HCT116 (cell line): ENCODE measurements around the gene TRIM9. TPM values are rescaled to one million over a fixed set of nuclear protein-coding genes. Genes with fewer than 3 reads are reported as not detected.

Experiments used
- ATAC-seq: fragments of 200-7000 bp; cut with Tn5 transposase; 2 replicates; pipeline ENCODE4 v1.9.1; 2020; ENCODE audit warnings: mild to moderate bottlenecking, moderate library complexity
- BruUV-seq: library from RNA; stranded (reverse); fragments of 400-500 nt; replicated peaks from 2 replicates; lab custom pipeline; 2021; lab: Mats Ljungman, UMichigan
- CTCF ChIA-PET: fragments of 300-600 bp; sonication (Branson Sonifier 250); formaldehyde crosslinking; loops from one replicate; lab custom pipeline; 2021; ENCODE audit warnings: antibody characterized with exemption; lab: Charles Lee
- POLR2A ChIA-PET: fragments of 300-600, 350-600 bp; sonication (Branson Sonifier 250); formaldehyde crosslinking; loops from one replicate; lab custom pipeline; 2021; ENCODE audit warnings: antibody characterized with exemption; lab: Charles Lee
- RAD21 ChIA-PET, 2 experiments: fragments of 300-600 bp; sonication (Branson Sonifier 250); formaldehyde crosslinking; loops; one replicate each; lab custom pipeline; 2023; ENCODE audit warnings: low total read pairs in 2 of 2; ENCODE audit not compliant: uncharacterized antibody in 2 of 2, unreplicated experiment in 2 of 2, low non-redundant PET in 1 of 2; lab: Charles Lee
- DNase-seq: peaks from one replicate; pipeline ENCODE4 v3.0.0-alpha.2; 2010; ENCODE audit warnings: low read depth, low spot score
- H2AFZ ChIP-seq: fragments of 200-600 bp; shearing (Covaris generic), sonication (generic); 2 replicates; pipeline ENCODE4 v1.6.1; 2017; ENCODE audit warnings: low read depth, mixed run types, mixed read lengths, antibody characterized with exemption, low read length; ENCODE audit not compliant: poor library complexity, severe bottlenecking
- H3K27ac ChIP-seq: 2 replicates; pipeline ENCODE4 v1.5.1; 2012; ENCODE audit warnings: low read depth, low read length
- H3K27me3 ChIP-seq: fragments of 200-600 bp; sonication (generic); 2 replicates; pipeline ENCODE4 v1.6.1; 2016; ENCODE audit warnings: mixed run types, low read length, mixed read lengths; ENCODE audit not compliant: insufficient read depth
- H3K36me3 ChIP-seq, 2 experiments: fragments of 200-500 bp in 1 of 2; fragments of 200-600 bp in 1 of 2; sonication (Bioruptor generic) in 1 of 2; sonication (generic) in 1 of 2; 2 replicates each; pipeline versions ENCODE4 v1.5.1 to v1.6.1; 2014 to 2016; ENCODE audit warnings: low read length in 2 of 2, inconsistent platforms in 1 of 2, mixed read lengths in 1 of 2, mixed run types in 1 of 2; ENCODE audit not compliant: insufficient read depth in 2 of 2, control insufficient read depth in 1 of 2
- H3K4me1 ChIP-seq, 2 experiments: fragments of 200-600 bp in 1 of 2; sonication (generic) in 1 of 2; 2 replicates each; pipeline versions ENCODE4 v1.5.1 to v1.6.1; 2012 to 2017; ENCODE audit warnings: low read length in 2 of 2, inconsistent platforms in 1 of 2, mild to moderate bottlenecking in 1 of 2, mixed read lengths in 1 of 2, mixed run types in 1 of 2, moderate library complexity in 1 of 2; ENCODE audit not compliant: insufficient read depth in 2 of 2, control insufficient read depth in 1 of 2
- H3K4me2 ChIP-seq: fragments of 200-600 bp; sonication (generic); 2 replicates; pipeline ENCODE4 v1.6.1; 2017; ENCODE audit warnings: mixed run types, low read length, mixed read lengths
- H3K4me3 ChIP-seq, 2 experiments: fragments of 200-600 bp in 1 of 2; sonication (generic) in 1 of 2; replicated peaks in 1 of 2; 2 replicates each; pipeline ENCODE4 v1.5.1; 2011 to 2016; ENCODE audit warnings: low read length in 2 of 2, control low read depth in 1 of 2, low read depth in 1 of 2, mild to moderate bottlenecking in 1 of 2, mixed read lengths in 1 of 2, mixed run types in 1 of 2
- H3K79me2 ChIP-seq: fragments of 200-600 bp; sonication (generic); 2 replicates; pipeline ENCODE4 v1.6.1; 2017; ENCODE audit warnings: mild to moderate bottlenecking, mixed run types, low read length, moderate library complexity, mixed read lengths; ENCODE audit not compliant: insufficient read depth
- H3K9ac ChIP-seq: fragments of 200-600 bp; sonication (generic); 2 replicates; pipeline ENCODE4 v1.6.1; 2016; ENCODE audit warnings: low read length, mixed read lengths
- H3K9me2 ChIP-seq: fragments of 200-600 bp; sonication (generic), shearing (Covaris generic); 2 replicates; pipeline ENCODE4 v1.6.1; 2017; ENCODE audit warnings: mixed run types, mild to moderate bottlenecking, moderate library complexity; ENCODE audit not compliant: insufficient read depth
- H3K9me3 ChIP-seq, 2 experiments: fragments of 200-500 bp in 1 of 2; fragments of 200-600 bp in 1 of 2; sonication (Bioruptor generic) in 1 of 2; sonication (generic) in 1 of 2; 2 replicates each; pipeline ENCODE4 v1.6.1; 2014 to 2017; ENCODE audit warnings: low read length in 2 of 2, mixed read lengths in 2 of 2, inconsistent platforms in 1 of 2, low read depth in 1 of 2, mild to moderate bottlenecking in 1 of 2, mixed run types in 1 of 2, moderate library complexity in 1 of 2; ENCODE audit not compliant: control insufficient read depth in 1 of 2, insufficient read depth in 1 of 2
- H4K20me1 ChIP-seq: fragments of 200-600 bp; sonication (generic), shearing (Covaris generic); 2 replicates; pipeline ENCODE4 v1.6.1; 2017; ENCODE audit warnings: mixed run types, mild to moderate bottlenecking, moderate library complexity; ENCODE audit not compliant: insufficient read depth
- ATF3 ChIP-seq: IDR thresholded peaks from 2 replicates; pipeline ENCODE4 v1.6.1; 2012
- CBX3 ChIP-seq: IDR thresholded peaks from 2 replicates; pipeline ENCODE4 v1.6.1; 2012; ENCODE audit warnings: low read depth
- FOSL1 ChIP-seq: IDR thresholded peaks from 2 replicates; pipeline ENCODE4 v1.6.1; 2012; ENCODE audit warnings: low read depth
- JUND ChIP-seq: IDR thresholded peaks from 2 replicates; pipeline ENCODE4 v1.6.1; 2012
- SP1 ChIP-seq: IDR thresholded peaks from 2 replicates; pipeline ENCODE4 v1.6.1; 2012; ENCODE audit warnings: low read depth
- ZBTB33 ChIP-seq: IDR thresholded peaks from 2 replicates; pipeline ENCODE4 v1.6.1; 2011; ENCODE audit warnings: mild to moderate bottlenecking, low read length, moderate library complexity; ENCODE audit not compliant: insufficient replicate concordance; ENCODE audit errors: extremely low read depth
- intact Hi-C: fragments of 100-400 bp; cut with micrococcal nuclease; formaldehyde crosslinking; loops from 2 replicates; pipeline ENCODE4 v1.10.0; 2022
- total RNA-seq: library from RNA; stranded (reverse); gene quantifications from one replicate; pipeline ENCODE4 v1.2.1, GENCODE V29; 2021; ENCODE audit not compliant: unreplicated experiment
- TF ChIP-seq, protein P1 (sequence below), 3 experiments: fragments of 200-600 bp in 1 of 3; sonication (generic) in 1 of 3; IDR thresholded peaks in 2 of 3; conservative IDR thresholded peaks in 1 of 3; 2 replicates each; pipeline ENCODE4 v1.5.1; 2012 to 2017; ENCODE audit warnings: low read depth in 2 of 3, low read length in 2 of 3, antibody characterized with exemption in 1 of 3, borderline replicate concordance in 1 of 3, control low read depth in 1 of 3, mild to moderate bottlenecking in 1 of 3, mixed read lengths in 1 of 3, mixed run types in 1 of 3, moderate library complexity in 1 of 3; ENCODE audit not compliant: insufficient read depth in 1 of 3

Gene TRIM9
- total RNA-seq, 1 experiment from 2014 or later: 4.6 TPM

- TF ChIP-seq FOSL1 (no peak), SP1 (no peak), ATF3 (no peak)
These were observed 43.6 kb upstream of the TRIM9 start (continued) for GRCh38 chr14:51138404-51139103.

- no peak overlapping the region for H3K4me2 ChIP-seq
- no peaks in the 10 kb centered on the region for H3K36me3 ChIP-seq
- no peaks in the 10 kb centered on the region for H3K9me2 ChIP-seq
- H3K79me2 ChIP-seq: no peaks in the 10 kb centered on the region
- no peaks in the 10 kb centered on the region for H3K4me1 ChIP-seq
- ChIA-PET CTCF (no interaction called here), RAD21 (no interaction called here), POLR2A (no interaction called here)
- no peaks in the 10 kb centered on the region for H3K27me3 ChIP-seq
- TF ChIP-seq CBX3 (no peak), JUND (no peak)
- BruUV-seq: no TSS peak
- no peak overlapping the region for H3K4me3 ChIP-seq
- no peak overlapping the region for H3K27ac ChIP-seq
- no peak overlapping the region for H2AFZ ChIP-seq
- ATAC-seq: no peak
- no peak overlapping the region for H3K9ac ChIP-seq
- DNase-seq: no peak
- no peaks in the 10 kb centered on the region for H3K9me3 ChIP-seq
- intact Hi-C loops: no loop called here
- H4K20me1 ChIP-seq: no peaks in the 10 kb centered on the region
These were observed 36.6 kb upstream of the TRIM9 start for GRCh38 chr14:51131516-51131915.

- BruUV-seq: no TSS peak
- RAD21 ChIA-PET: no interaction called here
- Histone ChIP-seq H3K4me1 (no peaks in the 10 kb centered on the region), H3K9me3 (no peaks in the 10 kb centered on the region), H3K4me3 (no peak overlapping the region), H3K27me3 (no peaks in the 10 kb centered on the region), H3K27ac (no peak overlapping the region), H2AFZ (no peak overlapping the region), H3K79me2 (no peaks in the 10 kb centered on the region), H3K9me2 (no peaks in the 10 kb centered on the region), H4K20me1 (no peaks in the 10 kb centered on the region), H3K4me2 (no peak overlapping the region), H3K36me3 (no peaks in the 10 kb centered on the region), H3K9ac (no peak overlapping the region)
- no peak for DNase-seq
- ATAC-seq: peak; percentile 63; the same call in 1 of the 2 replicates
- intact Hi-C loops: no loop called here
- POLR2A ChIA-PET: no interaction called here
- CTCF ChIA-PET: no interaction called here
- TF ChIP-seq, protein P1, sequence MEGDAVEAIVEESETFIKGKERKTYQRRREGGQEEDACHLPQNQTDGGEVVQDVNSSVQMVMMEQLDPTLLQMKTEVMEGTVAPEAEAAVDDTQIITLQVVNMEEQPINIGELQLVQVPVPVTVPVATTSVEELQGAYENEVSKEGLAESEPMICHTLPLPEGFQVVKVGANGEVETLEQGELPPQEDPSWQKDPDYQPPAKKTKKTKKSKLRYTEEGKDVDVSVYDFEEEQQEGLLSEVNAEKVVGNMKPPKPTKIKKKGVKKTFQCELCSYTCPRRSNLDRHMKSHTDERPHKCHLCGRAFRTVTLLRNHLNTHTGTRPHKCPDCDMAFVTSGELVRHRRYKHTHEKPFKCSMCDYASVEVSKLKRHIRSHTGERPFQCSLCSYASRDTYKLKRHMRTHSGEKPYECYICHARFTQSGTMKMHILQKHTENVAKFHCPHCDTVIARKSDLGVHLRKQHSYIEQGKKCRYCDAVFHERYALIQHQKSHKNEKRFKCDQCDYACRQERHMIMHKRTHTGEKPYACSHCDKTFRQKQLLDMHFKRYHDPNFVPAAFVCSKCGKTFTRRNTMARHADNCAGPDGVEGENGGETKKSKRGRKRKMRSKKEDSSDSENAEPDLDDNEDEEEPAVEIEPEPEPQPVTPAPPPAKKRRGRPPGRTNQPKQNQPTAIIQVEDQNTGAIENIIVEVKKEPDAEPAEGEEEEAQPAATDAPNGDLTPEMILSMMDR (IDR thresholded peaks at IDR 0.05 in 2 of 3, conservative IDR thresholded peaks at IDR 0.05 in 1 of 3; ENCODE audit: borderline replicate concordance in 1 of 3, insufficient read depth in 1 of 3, low read depth in 2 of 3, low read length in 2 of 3): peak in 2 of 3 experiments; percentile 23; a peak in 3 of 6 replicates
- no peak for TF ChIP-seq ZBTB33
- TF ChIP-seq, all 23 proteins: peak for 1
These were observed 34.2 kb upstream of the TRIM9 start for GRCh38 chr14:51129130-51129529.
